NOMO-1 treated with dmso at 0.1 percent for 144 hours (cell line): ENCODE measurements around the gene CDC34.

Experiments used
- DNase-seq: peaks from one replicate; lab custom pipeline; 2025; ENCODE audit not compliant: unreplicated experiment; lab: John Stamatoyannopoulos, UW

CDC34 gene

GRCh38 chr19:519449-519865, 12.1 kb upstream of the CDC34 start:
- no peak for DNase-seq

- DNase-seq, result no peak
Measured at GRCh38 chr19:522726-523125, 8.8 kb upstream of the CDC34 start.

- no peak for DNase-seq
Measured at GRCh38 chr19:524062-524674, 7.4 kb upstream of the CDC34 start.

- DNase-seq, result no peak
Measured at GRCh38 chr19:525029-525428, 6.5 kb upstream of the CDC34 start.

- DNase-seq, result no peak
Measured at GRCh38 chr19:525857-526419, 5.6 kb upstream of the CDC34 start.

GRCh38 chr19:530134-531008, 1.2 kb upstream of the CDC34 start:
- DNase-seq, result no peak

GRCh38 chr19:531009-531752, 379 bp upstream of the CDC34 start:
- peak; percentile 72 for DNase-seq

GRCh38 chr19:532561-533363, 1.2 kb downstream of the CDC34 start:
- peak; percentile 47 for DNase-seq

- no peak for DNase-seq
Measured at GRCh38 chr19:533364-534058, 2.0 kb downstream of the CDC34 start.

GRCh38 chr19:534088-534487, 2.5 kb downstream of the CDC34 start:
- DNase-seq, result no peak

GRCh38 chr19:535017-535835, 3.7 kb downstream of the CDC34 start:
- no peak for DNase-seq

- DNase-seq, result no peak
Measured at GRCh38 chr19:536031-536880, 4.7 kb downstream of the CDC34 start.

GRCh38 chr19:536881-537404, 5.4 kb downstream of the CDC34 start:
- DNase-seq, result no peak

GRCh38 chr19:538641-539428, 7.3 kb downstream of the CDC34 start:
- no peak for DNase-seq

- no peak for DNase-seq
Measured at GRCh38 chr19:539429-540030, 8.0 kb downstream of the CDC34 start.

- no peak for DNase-seq
Measured at GRCh38 chr19:540867-541637, 9.5 kb downstream of the CDC34 start.
